GM18507 (cell line): ENCODE data around the gene PHACTR2.
"Not testable (repeated sequence)": the region's sequence is repeated elsewhere in the genome, so short reads cannot be mapped to it uniquely, and the experiment has no call there.

Experiments used
- DNase-seq: peaks from one replicate; pipeline ENCODE4 v3.0.0; 2011; ENCODE audit warnings: low read depth; ENCODE audit not compliant: insufficient read length; ENCODE audit errors: extremely low spot score
- FAIRE-seq: peaks from 2 replicates; lab custom pipeline; 2011; peaks lifted over from hg19 to GRCh38; lab: Jason Lieb, UNC

Gene PHACTR2

GRCh38 chr6:143792402-143793279, 114.9 kb downstream of the PHACTR2 start:
- FAIRE-seq (no peak), DNase-seq (no peak)

GRCh38 chr6:143793280-143793619, 115.5 kb downstream of the PHACTR2 start:
- no peak for FAIRE-seq

GRCh38 chr6:143796551-143796950, 118.8 kb downstream of the PHACTR2 start:
- DNase-seq, FAIRE-seq: not testable (repeated sequence)

More at GRCh38 chr6:143793280-143793619, 115.5 kb downstream of the PHACTR2 start:
- DNase-seq: no peak

- DNase-seq, FAIRE-seq: not testable (repeated sequence)
Measured at GRCh38 chr6:143798487-143798886, 120.7 kb downstream of the PHACTR2 start.

GRCh38 chr6:143802833-143803565, 125.2 kb downstream of the PHACTR2 start:
- no peak for FAIRE-seq
- no peak for DNase-seq

GRCh38 chr6:143803769-143804568, 126.2 kb downstream of the PHACTR2 start:
- FAIRE-seq (no peak), DNase-seq (no peak)

- no peak for DNase-seq
- FAIRE-seq: no peak
Measured at GRCh38 chr6:143804835-143805239, 127.1 kb downstream of the PHACTR2 start.

GRCh38 chr6:143806282-143807102, 128.7 kb downstream of the PHACTR2 start:
- FAIRE-seq: no peak
- no peak for DNase-seq

- no peak for DNase-seq
- FAIRE-seq: no peak
Measured at GRCh38 chr6:143807103-143807772, 129.5 kb downstream of the PHACTR2 start.

GRCh38 chr6:143810745-143811144, 133.0 kb downstream of the PHACTR2 start:
- FAIRE-seq: no peak
- DNase-seq: no peak

GRCh38 chr6:143811501-143812157, 133.9 kb downstream of the PHACTR2 start:
- no peak for FAIRE-seq

GRCh38 chr6:143817621-143818020, 139.9 kb downstream of the PHACTR2 start:
- FAIRE-seq (no peak), DNase-seq (no peak)

More at GRCh38 chr6:143811501-143812157, 133.9 kb downstream of the PHACTR2 start:
- DNase-seq: no peak

- no peak for DNase-seq
- no peak for FAIRE-seq
Measured at GRCh38 chr6:143821359-143821758, 143.6 kb downstream of the PHACTR2 start.

- DNase-seq (no peak), FAIRE-seq (no peak)
Measured at GRCh38 chr6:143822584-143823024, 144.8 kb downstream of the PHACTR2 start.

- no peak for FAIRE-seq
- no peak for DNase-seq
Measured at GRCh38 chr6:143823548-143823947, 145.8 kb downstream of the PHACTR2 start.

GRCh38 chr6:143828572-143828971, 150.8 kb downstream of the PHACTR2 start:
- no peak for DNase-seq
- FAIRE-seq: no peak

- DNase-seq (no peak), FAIRE-seq (no peak)
Measured at GRCh38 chr6:143836150-143836549, 158.4 kb downstream of the PHACTR2 start.

GRCh38 chr6:143838395-143838794, 160.6 kb downstream of the PHACTR2 start:
- FAIRE-seq (no peak), DNase-seq (no peak)
